NCI-H2081 treated with DMSO at 0.1 percent for 48 hours (cell line): ENCODE measurements around the gene AGFG2.
"Not testable (repeated sequence)": the region's sequence is repeated elsewhere in the genome, so short reads cannot be mapped to it uniquely, and the experiment has no call there.

Experiments used
- DNase-seq: peaks from one replicate; lab custom pipeline; 2025; lab: John Stamatoyannopoulos, UW

The AGFG2 gene

GRCh38 chr7:100552532-100552931 lies 13.5 kb downstream of the AGFG2 start:
- no peak for DNase-seq

- no peak for DNase-seq
Measured at GRCh38 chr7:100553032-100553431, 14.0 kb downstream of the AGFG2 start.

GRCh38 chr7:100555701-100556100 lies 16.7 kb downstream of the AGFG2 start:
- DNase-seq, result no peak

- no peak for DNase-seq
Measured at GRCh38 chr7:100556541-100556940, 17.5 kb downstream of the AGFG2 start.

DNA sequence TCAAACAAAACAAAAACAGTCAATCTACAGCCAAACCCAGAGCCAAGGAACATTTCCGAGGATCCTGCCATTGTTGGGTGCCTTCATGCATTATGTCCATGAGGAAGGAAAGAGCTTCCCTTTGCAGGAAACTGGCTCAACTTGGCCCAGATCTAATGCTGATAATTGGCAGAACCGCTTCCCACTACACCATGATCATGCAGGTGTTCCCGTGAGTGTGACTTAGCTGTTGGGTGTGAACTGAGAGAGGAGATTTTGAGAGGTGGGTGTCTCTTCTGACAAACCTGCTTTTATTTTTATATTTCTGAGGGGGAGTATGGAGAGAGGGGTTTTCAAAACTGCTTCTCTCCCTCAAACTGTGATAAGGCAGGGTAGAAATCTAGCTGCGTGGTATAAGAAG lies 20.1 kb downstream of the AGFG2 start:
- no peak for DNase-seq

GRCh38 chr7:100561491-100562194 lies 22.6 kb downstream of the AGFG2 start:
- DNase-seq, result no peak

- no peak for DNase-seq
Measured at GRCh38 chr7:100562195-100563099, 23.4 kb downstream of the AGFG2 start.

GRCh38 chr7:100563100-100563564 lies 24.1 kb downstream of the AGFG2 start:
- DNase-seq, result no peak

- no peak for DNase-seq
Measured at GRCh38 chr7:100563809-100564400, 24.9 kb downstream of the AGFG2 start.

- DNase-seq, result not testable (repeated sequence)
Measured at GRCh38 chr7:100564405-100564804, 25.4 kb downstream of the AGFG2 start.

- no peak for DNase-seq
Measured at GRCh38 chr7:100565133-100565571, 26.1 kb downstream of the AGFG2 start.

- no peak for DNase-seq
Measured at GRCh38 chr7:100566018-100566531, 27.1 kb downstream of the AGFG2 start.

GRCh38 chr7:100567031-100567730 lies 28.2 kb downstream of the AGFG2 start:
- DNase-seq, result no peak

DNA sequence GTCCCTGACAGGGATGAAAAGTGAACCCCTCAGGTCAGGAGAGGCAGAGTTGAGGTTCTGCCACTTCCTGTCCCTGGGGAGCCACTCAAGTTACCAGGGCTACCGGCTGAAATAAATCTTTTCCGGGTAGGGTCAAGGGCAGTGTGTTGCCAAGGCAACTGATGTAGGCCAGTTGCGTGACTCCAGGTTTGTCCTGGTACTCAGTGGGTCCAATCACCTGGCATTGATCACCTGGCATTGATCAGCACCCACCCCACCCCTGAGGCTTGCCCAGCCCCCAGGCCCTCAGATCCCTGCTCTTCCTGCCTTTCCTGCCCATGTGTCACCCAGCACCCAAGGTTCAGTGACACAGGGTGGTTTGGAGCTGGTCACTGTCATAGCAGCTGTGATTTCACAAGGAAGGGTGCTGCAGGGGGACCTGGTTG lies 28.8 kb downstream of the AGFG2 start:
- no peak for DNase-seq

GRCh38 chr7:100568176-100568895 lies 29.3 kb downstream of the AGFG2 start:
- DNase-seq, result no peak

- DNase-seq, result no peak
Measured at GRCh38 chr7:100568896-100569844, 30.2 kb downstream of the AGFG2 start.

GRCh38 chr7:100570954-100571828 lies 32.2 kb downstream of the AGFG2 start:
- DNase-seq, result no peak

DNA sequence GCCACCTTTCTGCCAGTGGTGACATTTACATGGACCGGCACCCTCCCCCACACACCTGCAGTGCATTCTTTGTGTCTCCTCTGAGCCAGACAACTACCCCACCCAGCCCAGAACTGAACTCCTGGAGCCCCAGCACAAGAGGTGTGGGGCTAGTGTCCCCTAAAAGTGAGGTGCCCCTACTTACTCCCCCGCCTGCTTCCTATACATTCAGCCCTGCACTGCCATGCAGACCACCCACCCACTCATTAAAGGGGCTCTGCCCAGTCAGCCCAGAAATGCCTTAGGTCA lies 32.8 kb downstream of the AGFG2 start:
- DNase-seq, result no peak

DNA sequence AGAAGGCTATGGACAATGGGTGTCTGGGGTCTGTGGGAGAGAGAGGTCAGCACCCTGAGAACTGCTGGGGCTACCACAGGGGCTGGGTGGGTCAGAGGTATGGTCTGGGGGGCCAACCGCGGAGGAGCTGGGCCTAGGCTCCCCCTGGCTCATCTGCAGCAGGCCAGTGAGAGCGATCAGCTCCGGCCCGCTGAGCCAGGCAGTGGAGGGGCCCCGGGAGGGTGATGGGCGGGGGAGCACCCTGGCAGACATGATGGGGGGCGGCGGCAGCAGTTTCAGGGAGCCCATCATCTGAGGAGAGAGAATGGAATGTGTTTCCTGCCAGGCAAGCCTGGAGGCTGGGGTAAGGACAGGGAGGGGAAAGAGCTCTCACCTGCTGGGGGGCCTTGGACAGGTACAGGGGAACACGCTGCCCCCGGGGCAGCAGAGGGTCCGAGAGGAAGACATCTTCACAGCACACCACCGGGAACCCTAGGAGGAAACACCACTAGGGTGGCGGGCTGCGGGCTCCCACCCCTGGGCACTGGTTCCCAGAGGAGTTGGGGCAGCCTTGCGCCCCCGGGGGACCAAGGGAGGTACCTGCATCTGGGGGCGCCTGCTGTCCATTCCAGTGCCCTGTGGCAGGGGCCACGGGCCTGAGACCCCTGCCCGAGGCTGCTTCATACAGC lies 33.4 kb downstream of the AGFG2 start:
- no peak for DNase-seq
